Stimulated activated CD8-positive, alpha-beta memory T cell treated with anti-CD3 and anti-CD28 coated beads, Interleukin-7, amount 100 ng/mL, for 1 hour (primary cell): ENCODE data around the gene SPAG6.

Experiments
- DNase-seq, 2 donors: peaks; one replicate each; pipeline ENCODE4 v3.0.0-alpha.2; 2020; ENCODE audit warnings: low read depth in 2 of 2

The SPAG6 gene

GRCh38 chr10:22460101-22460500 lies 114.8 kb downstream of the SPAG6 start:
- DNase-seq, result no peak

GRCh38 chr10:22460531-22461403 lies 115.5 kb downstream of the SPAG6 start:
- no peak for DNase-seq

- DNase-seq, result no peak
Observed at GRCh38 chr10:22461891-22462290, 116.6 kb downstream of the SPAG6 start.

GRCh38 chr10:22463255-22463654 lies 118.0 kb downstream of the SPAG6 start:
- DNase-seq, result no peak

- no peak for DNase-seq
Observed at GRCh38 chr10:22464966-22465629, 119.8 kb downstream of the SPAG6 start.

- DNase-seq, result no peak
Observed at GRCh38 chr10:22466763-22467334, 121.6 kb downstream of the SPAG6 start.
